ENCODE data around the gene MYO16. TPM values are rescaled to one million over a fixed set of nuclear protein-coding genes. Genes with fewer than 3 reads are reported as not detected.

The MYO16 gene
- total RNA-seq: 1 to 10 TPM; 2.2 to 2.5 TPM
- polyA plus RNA-seq (ENCODE audit: insufficient read length in 6 of 6): 1 to 10 TPM; 1.1 to 1.8 (median 1.6) TPM
- long read RNA-seq, donor 1: 0 reads
- long read RNA-seq, donor 2: 0 reads
- long read RNA-seq, donor 3: 0 reads
- long read RNA-seq, donor 4: 0 reads
- long read RNA-seq, donor 5: 0 reads
- long read RNA-seq, donor 6: 0 reads
- long read RNA-seq, donor 7: 0 reads
- long read RNA-seq, donor 8: 0 reads
- long read RNA-seq, donor 9: 0 reads
- long read RNA-seq, donor 10: 0 reads
- long read RNA-seq, donor 11, partial matches to known transcripts: 16 of 16 reads
- long read RNA-seq, donor 11, other reads (novel, unspliced or antisense): 0 of 16 reads
- long read RNA-seq, donor 12: 0 reads

DNA sequence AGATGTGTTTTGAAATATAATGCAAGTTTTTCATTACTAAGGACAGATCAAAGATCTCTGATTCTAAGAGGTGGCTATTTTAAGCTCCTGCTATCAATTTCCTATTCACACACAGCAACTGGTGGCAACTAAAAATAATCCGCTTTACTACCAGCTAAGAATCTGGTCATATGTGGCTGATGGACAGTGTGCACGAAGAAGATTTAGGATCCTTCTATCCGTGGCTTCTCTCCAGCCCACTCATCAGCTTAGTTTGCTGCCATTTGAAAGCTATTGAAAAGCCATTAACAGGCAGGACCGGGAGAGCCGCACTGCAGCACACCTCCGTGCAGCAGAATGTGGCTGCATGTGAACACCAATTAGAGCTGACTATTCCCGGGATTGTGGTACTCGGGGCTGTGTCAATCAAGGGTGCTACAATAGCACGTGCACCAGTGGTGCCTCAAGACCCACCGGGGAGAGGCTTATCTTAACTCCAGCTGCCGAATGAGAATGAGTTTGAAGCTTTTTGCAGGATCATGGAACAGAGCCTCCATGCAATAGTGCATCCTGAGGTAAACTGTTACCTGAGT, at the start of gene MYO16:
MYO16 (plus strand) TSS at position 431 of the 572 bp plus-strand sequence. CDS start 234 bp downstream, outside the sequence.
- no peak within 1 kb of the TSS for H3K4me3 ChIP-seq
- no peak within 1 kb of the TSS for H3K27ac ChIP-seq

DNA sequence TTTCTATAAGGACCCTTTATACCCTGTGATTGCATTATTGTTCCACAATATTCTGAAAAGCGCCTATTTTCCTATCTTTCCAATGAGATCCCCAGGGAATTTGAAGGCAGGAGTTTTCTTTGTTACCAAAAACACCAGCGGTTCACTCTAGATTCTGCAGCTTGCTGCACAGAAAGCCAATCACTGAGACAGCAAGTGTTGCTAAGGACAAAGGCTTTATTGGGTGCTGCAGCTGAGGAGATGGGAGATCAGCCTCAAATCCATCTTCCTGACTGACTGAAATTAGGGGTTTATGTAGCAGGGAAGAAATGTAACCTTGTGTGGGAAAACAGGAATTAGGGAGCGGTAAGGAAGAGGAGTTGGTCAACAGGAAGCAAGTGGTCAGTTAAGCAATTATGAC, 42.6 kb upstream of the MYO16 start:
- Histone ChIP-seq H3K4me1 (no peaks in the 10 kb centered on the region), H3K9me3 (peaks cover 0 to 16% of the 10 kb centered on the region in 2 donors), H3K4me3 (no peak overlapping the region), H3K36me3 (no peaks in the 10 kb centered on the region), H3K27me3 (no peaks in the 10 kb centered on the region), H3K27ac (no peak overlapping the region)
- TF ChIP-seq, protein P1, sequence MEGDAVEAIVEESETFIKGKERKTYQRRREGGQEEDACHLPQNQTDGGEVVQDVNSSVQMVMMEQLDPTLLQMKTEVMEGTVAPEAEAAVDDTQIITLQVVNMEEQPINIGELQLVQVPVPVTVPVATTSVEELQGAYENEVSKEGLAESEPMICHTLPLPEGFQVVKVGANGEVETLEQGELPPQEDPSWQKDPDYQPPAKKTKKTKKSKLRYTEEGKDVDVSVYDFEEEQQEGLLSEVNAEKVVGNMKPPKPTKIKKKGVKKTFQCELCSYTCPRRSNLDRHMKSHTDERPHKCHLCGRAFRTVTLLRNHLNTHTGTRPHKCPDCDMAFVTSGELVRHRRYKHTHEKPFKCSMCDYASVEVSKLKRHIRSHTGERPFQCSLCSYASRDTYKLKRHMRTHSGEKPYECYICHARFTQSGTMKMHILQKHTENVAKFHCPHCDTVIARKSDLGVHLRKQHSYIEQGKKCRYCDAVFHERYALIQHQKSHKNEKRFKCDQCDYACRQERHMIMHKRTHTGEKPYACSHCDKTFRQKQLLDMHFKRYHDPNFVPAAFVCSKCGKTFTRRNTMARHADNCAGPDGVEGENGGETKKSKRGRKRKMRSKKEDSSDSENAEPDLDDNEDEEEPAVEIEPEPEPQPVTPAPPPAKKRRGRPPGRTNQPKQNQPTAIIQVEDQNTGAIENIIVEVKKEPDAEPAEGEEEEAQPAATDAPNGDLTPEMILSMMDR (IDR thresholded peaks at IDR 0.05): no peak
- DNase-seq (no peak), ATAC-seq (no peak)
- intact Hi-C loops (cut with DNase I): no loop called here

More for the DNA sequence above, at the start of gene MYO16:
- intact Hi-C loops (cut with DNase I): no loop called here
- H3K4me1 ChIP-seq: no peaks in the 10 kb centered on the region
- ATAC-seq: no peak
- no peaks in the 10 kb centered on the region for H3K36me3 ChIP-seq
- H3K9me3 ChIP-seq: peaks cover 0 to 9% of the 10 kb centered on the region in 2 donors
- TF ChIP-seq, protein P1 (IDR thresholded peaks at IDR 0.05): no peak
- DNase-seq: no peak
- no peaks in the 10 kb centered on the region for H3K27me3 ChIP-seq

DNA sequence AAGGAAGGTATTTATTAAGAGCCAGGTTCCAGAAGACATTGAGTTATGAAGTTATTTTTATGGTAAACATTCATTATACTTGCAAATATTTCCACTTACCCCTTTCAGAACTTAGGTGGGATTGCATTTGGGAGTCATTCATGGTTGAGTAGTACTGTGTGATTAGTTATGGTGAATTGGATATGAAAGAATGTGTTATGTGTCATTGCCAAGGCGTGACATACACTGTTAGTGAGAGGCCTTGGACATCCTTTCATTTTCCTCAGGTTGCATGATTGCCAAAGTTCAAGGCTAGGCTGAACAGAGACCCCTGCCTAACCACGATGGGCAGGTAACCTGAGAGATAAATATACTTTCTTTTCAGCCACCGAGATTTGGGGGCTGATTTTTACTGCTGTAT, 40.9 kb upstream of the MYO16 start:
- Histone ChIP-seq H3K27me3 (no peaks in the 10 kb centered on the region), H3K36me3 (no peaks in the 10 kb centered on the region), H3K27ac (no peak overlapping the region), H3K9me3 (peaks cover 0 to 16% of the 10 kb centered on the region in 2 donors), H3K4me1 (no peaks in the 10 kb centered on the region), H3K4me3 (no peak overlapping the region)
- ATAC-seq: no peak
- intact Hi-C loops (cut with DNase I): no loop called here
- no peak for DNase-seq
- TF ChIP-seq, protein P1 (IDR thresholded peaks at IDR 0.05): no peak

DNA sequence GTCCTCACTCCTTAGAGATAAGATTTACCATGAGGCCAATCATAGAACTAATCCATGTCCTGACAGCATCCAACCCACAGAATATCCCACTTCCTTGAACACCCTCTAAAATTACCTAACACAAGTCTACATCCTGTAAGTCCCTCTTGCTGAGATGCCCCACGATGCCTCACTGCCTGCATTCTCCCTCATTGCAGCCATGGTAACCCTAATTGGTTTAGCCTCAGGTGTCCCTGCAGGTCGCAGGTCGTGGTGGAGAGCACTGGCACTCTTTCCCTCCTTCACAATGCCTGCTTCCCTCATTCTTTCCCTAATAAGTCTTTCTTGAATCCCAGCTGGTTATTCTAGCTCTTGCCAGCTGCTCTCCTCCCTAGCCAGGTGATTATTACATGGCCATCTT, 35.3 kb upstream of the MYO16 start:
- no peaks in the 10 kb centered on the region for H3K36me3 ChIP-seq
- no peaks in the 10 kb centered on the region for H3K27me3 ChIP-seq
- intact Hi-C loops (cut with DNase I): no loop called here
- TF ChIP-seq, protein P1 (IDR thresholded peaks at IDR 0.05): no peak
- H3K4me1 ChIP-seq: no peaks in the 10 kb centered on the region
- DNase-seq: no peak
- no peak overlapping the region for H3K4me3 ChIP-seq
- no peak overlapping the region for H3K27ac ChIP-seq
- ATAC-seq: no peak
- no peaks in the 10 kb centered on the region for H3K9me3 ChIP-seq

DNA sequence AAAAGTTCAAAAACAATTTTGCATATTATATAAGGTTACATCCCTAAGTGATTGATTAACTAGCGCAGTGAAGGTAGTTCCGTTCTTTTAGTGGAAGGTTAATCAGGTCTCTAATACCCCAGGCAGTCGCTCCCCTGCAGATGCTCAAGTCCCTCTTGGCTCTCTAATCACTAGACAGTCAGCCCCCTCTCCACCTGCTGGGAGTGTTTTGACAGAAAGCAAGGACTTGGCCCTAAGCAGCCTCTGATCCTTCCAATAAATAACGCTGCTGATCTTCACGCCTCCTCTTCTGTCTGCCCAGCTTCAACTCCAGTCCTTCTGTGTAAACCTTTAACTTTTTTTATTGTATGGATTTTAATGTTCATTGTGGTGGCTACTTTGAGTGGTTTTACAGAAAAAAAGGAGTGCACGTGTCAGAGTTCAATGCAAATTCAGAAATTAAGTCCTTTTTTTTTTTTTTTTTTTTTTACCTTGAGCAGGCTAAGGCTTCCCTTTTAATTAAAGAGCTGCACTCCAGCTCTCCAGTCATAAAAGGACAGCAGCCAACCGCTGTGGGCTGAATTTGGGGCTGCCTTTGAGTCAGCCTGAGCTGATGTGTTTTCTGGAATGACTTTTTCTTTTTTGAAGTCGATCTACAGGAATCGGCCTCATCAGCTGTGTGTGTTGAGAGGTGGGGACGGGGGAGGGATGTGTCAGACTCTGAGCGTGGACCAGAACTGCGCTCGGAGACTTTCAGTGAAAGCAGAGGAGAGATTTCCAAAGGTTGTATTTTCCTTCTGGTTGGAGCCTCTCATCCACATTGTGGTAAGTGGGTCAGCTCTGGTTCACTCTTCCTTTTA, 33.8 kb upstream of the MYO16 start:
- ATAC-seq (peak; percentile 53), DNase-seq (no peak)
- TF ChIP-seq, protein P1 (IDR thresholded peaks at IDR 0.05): no peak
- intact Hi-C loops (cut with DNase I): no loop called here
- Histone ChIP-seq H3K9me3 (no peaks in the 10 kb centered on the region), H3K27me3 (no peaks in the 10 kb centered on the region), H3K4me1 (no peaks in the 10 kb centered on the region), H3K27ac (no peak overlapping the region), H3K36me3 (no peaks in the 10 kb centered on the region), H3K4me3 (peak overlapping the region in 1 of 2 donors; percentile 2)

All from left lung (tissue), 14 donors.